Fibroblast of mammary gland (primary cell): ENCODE measurements around the gene C11orf97.

Experiments used
- DNase-seq: peaks from one replicate; pipeline ENCODE4 v3.0.0-alpha.2; 2010; ENCODE audit warnings: low read depth
- H3K4me3 ChIP-seq: 2 replicates; pipeline ENCODE4 v1.5.1; 2011; ENCODE audit warnings: low read depth, mild to moderate bottlenecking, low read length, moderate library complexity; ENCODE audit not compliant: control insufficient read depth
- TF ChIP-seq, protein P1 (sequence below): conservative IDR thresholded peaks from 2 replicates; pipeline ENCODE4 v1.5.1; 2011; ENCODE audit warnings: low read depth, low read length, inconsistent platforms; ENCODE audit not compliant: control insufficient read depth, insufficient read depth

C11orf97 gene

DNA sequence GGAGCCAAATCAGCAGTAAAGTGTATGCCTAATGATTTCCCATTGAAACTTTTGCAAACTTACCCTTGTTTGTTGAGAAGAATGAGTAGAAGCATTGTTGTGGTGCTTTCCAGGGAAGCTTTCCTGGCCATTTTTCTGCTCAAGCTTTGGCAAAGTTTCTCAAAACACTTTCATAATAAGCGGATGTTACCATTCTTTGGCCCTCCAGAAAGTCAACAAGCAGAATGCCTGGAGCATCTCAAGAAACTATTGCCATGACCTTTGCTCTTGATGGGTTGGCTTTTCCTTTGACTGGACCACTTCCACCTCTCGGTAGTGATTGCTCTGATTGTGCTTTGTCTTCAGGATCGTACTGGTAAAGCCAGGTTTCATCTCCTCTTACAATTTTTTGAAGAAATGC lies 65.6 kb downstream of the C11orf97 start:
- TF ChIP-seq, protein P1, sequence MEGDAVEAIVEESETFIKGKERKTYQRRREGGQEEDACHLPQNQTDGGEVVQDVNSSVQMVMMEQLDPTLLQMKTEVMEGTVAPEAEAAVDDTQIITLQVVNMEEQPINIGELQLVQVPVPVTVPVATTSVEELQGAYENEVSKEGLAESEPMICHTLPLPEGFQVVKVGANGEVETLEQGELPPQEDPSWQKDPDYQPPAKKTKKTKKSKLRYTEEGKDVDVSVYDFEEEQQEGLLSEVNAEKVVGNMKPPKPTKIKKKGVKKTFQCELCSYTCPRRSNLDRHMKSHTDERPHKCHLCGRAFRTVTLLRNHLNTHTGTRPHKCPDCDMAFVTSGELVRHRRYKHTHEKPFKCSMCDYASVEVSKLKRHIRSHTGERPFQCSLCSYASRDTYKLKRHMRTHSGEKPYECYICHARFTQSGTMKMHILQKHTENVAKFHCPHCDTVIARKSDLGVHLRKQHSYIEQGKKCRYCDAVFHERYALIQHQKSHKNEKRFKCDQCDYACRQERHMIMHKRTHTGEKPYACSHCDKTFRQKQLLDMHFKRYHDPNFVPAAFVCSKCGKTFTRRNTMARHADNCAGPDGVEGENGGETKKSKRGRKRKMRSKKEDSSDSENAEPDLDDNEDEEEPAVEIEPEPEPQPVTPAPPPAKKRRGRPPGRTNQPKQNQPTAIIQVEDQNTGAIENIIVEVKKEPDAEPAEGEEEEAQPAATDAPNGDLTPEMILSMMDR, result no peak
- DNase-seq, result no peak

More for the DNA sequence above, 65.6 kb downstream of the C11orf97 start:
- H3K4me3 ChIP-seq, result no peak overlapping the region
